ENCODE measurements around the gene FTL.
A peak's percentile ranks its signal among the peaks of the same experiment; 100 is the strongest.

DNA sequence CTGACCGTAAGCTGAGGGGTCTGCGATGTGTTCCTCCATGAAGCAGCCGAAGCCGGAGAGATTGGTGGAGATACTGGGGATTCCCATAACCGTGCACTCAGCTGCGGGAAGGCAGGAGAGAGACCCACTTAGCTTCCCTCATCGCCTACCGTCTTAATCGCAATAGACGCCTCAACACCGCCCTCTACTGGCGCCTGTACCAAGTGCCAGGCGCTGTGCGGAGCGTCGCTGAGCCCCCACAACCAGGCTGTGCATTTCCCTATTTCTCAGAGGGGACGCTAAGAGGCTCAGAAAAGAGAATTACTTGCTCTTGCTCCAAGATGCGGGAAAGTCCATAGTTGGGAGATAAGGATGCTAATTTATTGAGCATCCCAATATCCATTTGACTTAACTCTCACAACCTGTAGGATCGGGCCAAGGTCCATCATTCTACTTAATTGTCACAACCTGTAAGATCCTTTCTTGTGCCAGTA is 5.8 kb downstream of the FTL start:
- TF ChIP-seq POLR2AphosphoS5 (IDR thresholded peaks at IDR 0.05; ENCODE audit: low read depth), result no peak
- TF ChIP-seq CTCF (IDR thresholded peaks at IDR 0.05; ENCODE audit: insufficient read depth, low read length), result peak; percentile 91
- TF ChIP-seq, protein P1, sequence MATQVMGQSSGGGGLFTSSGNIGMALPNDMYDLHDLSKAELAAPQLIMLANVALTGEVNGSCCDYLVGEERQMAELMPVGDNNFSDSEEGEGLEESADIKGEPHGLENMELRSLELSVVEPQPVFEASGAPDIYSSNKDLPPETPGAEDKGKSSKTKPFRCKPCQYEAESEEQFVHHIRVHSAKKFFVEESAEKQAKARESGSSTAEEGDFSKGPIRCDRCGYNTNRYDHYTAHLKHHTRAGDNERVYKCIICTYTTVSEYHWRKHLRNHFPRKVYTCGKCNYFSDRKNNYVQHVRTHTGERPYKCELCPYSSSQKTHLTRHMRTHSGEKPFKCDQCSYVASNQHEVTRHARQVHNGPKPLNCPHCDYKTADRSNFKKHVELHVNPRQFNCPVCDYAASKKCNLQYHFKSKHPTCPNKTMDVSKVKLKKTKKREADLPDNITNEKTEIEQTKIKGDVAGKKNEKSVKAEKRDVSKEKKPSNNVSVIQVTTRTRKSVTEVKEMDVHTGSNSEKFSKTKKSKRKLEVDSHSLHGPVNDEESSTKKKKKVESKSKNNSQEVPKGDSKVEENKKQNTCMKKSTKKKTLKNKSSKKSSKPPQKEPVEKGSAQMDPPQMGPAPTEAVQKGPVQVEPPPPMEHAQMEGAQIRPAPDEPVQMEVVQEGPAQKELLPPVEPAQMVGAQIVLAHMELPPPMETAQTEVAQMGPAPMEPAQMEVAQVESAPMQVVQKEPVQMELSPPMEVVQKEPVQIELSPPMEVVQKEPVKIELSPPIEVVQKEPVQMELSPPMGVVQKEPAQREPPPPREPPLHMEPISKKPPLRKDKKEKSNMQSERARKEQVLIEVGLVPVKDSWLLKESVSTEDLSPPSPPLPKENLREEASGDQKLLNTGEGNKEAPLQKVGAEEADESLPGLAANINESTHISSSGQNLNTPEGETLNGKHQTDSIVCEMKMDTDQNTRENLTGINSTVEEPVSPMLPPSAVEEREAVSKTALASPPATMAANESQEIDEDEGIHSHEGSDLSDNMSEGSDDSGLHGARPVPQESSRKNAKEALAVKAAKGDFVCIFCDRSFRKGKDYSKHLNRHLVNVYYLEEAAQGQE (IDR thresholded peaks at IDR 0.05; ENCODE audit: insufficient replicate concordance, low read depth), result no peak
